ENCODE measurements around the gene CENPM.

The CENPM gene, protein sequence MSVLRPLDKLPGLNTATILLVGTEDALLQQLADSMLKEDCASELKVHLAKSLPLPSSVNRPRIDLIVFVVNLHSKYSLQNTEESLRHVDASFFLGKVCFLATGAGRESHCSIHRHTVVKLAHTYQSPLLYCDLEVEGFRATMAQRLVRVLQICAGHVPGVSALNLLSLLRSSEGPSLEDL

DNA sequence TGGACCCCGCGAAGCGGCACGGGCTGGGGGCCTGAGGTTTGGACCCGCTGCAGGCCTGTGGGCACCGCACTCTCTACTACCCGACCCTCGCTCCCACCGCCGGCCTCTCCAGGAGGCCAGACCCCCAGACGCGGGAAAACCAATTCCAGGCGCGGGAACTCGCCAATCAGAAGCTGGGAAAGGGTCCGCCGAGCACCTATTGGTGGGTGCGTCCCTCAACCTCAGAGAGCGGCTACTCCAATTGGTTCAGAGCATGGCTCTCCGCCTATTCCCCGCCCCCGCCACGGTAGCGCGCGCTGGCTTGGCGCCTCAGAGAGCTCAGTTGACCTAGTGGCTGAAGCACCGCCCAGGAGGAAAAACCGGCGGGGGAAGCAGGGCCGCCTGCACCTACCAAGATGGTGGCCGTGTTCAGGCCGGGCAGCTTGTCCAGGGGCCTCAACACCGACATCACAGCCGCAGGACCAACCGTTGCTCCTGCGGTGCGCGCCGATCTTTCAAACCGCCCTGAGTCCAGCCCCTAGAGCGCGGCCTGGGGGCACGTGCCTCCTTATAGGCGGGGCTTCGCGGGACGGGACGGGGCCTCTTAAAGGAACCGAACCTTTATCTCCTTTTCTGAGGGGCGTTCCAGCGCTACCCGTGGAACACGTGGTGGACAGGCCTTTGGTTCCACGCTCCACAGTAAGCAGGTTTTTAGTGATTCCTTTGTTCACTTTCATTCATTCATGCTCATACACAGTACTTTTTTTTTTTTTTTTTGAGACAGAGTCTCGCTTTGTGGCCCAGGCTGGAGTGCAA, at the start of gene CENPM:
Gene CENPM (minus strand): TSS at position 524 of the 795 bp plus-strand sequence. CDS start 76 bp downstream, at position 448.
- DNase-seq, result peak; percentile 98

DNA sequence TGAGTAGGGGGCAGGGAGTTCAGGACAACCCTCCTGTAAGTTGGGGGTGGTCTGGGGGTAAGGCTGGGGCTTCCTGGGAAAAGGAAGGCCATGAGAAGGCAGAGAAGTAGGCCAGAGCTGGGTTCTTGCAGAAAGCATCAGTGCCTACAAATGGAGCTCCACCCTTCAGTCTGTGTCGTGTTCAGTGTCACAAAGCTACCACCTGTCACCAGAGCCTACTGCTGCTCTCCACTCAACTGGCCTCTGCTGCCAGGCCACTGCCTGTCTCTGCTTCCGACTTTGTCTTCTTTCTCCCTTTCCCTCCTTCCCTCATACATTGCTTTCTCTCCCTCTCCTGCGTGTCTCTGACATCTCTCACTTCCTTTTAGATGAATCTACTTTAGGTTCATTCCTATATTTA, 48.3 kb upstream of the CENPM start:
- no peak for DNase-seq

DNA sequence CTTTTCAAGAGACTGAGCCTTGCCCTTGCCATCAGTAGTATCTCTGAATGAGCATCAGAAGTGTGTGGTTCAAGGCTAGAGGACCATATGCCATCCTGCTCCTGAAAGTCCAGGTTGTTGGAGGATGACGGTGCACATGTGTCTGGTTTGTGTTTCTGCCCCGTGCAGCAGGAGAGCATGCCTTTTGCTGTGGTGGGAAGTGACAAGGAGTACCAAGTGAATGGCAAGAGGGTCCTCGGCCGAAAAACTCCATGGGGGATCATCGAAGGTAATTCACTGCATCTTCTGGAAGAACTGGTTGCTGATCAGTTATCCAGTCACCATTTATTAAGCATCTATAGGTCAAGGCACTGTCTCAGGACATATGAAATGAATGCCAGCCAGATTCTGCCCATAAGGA, 45.5 kb upstream of the CENPM start:
- no peak for DNase-seq

DNA sequence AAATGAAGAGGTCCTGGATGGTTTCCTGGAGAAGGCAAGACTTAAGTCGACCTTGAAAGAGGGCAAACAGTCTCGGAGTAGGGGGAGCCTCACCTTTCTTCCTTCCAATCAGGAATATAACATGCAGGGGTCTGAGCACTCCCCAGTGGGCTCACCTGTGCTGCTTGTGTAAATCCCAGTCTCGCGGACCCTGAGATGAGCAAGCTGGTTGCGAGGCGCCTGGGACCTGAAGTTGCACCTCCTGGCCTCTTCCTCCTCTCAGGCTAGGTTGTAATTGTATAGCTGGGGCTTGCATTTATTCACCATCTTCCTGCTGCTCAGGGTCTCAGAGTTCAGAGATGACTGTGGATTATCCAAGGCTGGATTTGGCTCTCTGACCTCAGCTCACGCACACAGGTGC, 44.2 kb upstream of the CENPM start:
- DNase-seq, result no peak

DNA sequence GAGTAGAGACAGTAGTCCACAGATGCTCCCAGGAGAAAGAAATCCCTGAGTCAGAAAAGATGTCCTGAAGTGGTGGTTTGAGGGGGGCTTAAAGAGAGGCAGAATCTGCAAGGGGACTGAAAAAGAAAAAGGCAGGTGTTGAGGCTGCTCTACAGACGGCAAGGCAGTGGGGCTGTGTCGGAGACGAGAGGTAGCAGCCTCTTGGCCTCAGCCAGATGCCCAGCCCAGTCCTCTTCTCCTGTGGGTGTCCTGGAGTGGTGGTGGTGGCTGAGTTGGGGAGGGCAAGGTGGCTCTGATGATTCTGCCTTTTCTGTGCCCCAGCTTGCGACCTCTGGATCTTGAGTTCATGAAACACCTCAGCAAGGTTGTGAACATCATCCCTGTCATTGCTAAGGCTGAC, 42.3 kb upstream of the CENPM start:
- no peak for DNase-seq

DNA sequence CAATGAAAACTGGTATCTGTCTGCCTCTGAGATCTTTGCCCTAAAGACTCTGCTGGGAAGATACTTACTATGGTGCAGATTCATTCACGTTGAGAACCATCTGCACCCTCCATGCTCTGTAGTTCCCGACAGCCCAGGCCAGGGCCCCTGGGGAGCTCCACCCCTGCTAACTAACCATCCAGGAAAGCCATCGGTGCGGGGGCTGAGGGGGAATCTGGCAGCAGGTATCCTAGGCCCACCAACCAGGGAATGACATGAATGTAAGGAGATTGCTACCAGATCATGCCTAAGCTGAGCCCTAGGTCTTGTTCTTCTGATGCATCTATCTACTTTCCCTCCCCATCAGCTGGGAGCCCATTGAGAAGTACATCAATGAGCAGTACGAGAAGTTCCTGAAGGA, 40.3 kb upstream of the CENPM start:
- no peak for DNase-seq

DNA sequence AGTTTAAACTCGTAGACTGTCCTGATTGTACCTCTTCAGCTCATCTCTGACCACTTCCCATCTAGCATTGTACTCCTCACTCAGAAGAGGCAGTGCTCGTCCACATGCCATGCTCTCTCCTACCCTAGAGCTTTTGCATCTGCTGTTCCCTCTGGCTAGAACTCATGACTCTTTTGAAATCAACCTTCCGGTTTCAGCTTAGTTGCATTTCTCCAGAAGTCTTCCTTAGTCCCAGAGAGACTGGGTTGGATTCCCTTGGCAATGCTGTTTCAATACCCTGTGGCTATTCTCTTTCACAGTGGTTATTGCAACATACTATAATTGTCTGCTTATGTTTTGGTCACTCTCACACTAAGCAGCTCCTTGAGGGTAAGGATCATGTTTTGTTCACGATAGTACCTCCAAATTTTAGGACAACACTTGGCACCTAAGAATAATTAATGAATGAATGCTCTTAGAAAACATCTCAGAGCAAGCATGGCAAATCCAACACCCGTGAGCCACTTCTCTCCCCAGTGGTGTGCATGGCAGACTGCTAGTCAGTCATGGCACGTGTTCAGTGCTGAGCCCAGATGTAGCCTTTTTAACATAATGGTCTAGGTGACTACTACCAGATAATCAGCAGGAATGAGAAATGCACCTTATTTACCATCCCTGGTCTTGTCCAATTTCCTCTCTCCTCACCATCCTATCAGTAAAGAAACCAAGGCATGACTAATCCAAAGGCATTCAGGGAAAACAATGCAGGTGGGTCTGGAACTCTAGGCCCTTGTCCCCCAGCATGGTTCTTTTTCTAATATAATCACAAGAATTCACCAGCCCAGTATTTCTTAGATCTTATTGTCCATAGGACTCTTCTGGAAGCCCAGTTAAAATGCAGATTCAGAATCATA, 36.8 kb upstream of the CENPM start:
- no peak for DNase-seq

DNA sequence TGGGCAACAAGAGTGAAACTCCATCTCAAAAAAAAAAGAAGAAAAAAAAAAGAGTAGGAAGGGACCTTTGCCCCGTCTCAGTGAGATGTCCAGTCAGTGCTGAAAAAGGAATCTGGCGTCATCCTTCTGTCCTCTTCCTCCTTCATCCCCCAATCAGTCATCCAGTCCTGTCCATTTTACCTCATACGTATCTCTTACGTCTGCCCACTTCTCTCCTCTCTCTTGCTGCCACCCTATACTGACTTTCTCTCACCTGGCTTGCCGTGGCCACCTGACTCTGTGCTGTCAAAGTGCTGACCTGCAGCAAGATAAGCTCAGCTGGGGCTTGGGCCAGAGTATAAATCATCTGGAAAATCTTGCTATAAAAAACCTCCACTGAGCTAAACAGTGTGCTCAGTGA, 35.9 kb upstream of the CENPM start:
- no peak for DNase-seq

DNA sequence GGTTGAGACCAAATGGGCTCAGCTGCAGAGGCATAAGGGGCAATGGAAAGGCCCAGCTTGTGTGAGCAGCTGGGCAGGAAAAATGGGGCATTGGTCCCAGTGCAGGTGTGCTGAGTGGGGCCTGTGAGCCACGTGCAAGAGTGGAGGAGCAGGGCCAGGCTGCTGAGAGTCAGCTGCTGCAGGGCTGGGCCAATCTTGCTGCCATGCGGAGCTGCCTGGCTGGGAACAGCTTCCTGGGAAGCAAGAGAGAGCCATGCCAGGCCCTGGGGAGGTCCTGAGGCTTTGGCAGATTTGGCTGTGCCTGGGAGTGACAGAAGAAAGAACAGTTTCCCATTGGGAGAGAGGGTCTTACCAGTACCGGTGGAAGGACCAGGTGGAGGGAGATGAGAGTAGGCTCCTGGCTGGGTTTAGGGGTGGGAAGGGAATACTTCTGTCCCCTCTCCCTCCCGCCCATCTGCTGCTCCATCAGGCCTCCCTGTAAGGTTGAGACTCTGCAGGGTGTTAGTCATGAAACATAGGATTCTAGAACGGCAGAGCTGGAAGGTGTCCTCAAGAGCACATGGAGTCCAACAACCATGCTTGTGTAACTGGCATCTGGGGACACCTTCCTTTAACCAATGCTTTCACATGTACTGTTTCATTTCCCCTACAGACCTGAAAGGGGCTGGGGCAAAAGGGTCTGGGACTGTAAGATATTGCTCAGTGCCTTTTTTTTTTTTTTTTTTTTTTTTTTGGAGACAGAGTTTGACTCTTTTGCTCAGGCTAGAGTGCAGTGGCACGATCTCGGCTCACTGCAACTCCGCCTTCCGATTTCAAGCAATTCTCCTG, 32.7 kb upstream of the CENPM start:
- DNase-seq, result no peak

DNA sequence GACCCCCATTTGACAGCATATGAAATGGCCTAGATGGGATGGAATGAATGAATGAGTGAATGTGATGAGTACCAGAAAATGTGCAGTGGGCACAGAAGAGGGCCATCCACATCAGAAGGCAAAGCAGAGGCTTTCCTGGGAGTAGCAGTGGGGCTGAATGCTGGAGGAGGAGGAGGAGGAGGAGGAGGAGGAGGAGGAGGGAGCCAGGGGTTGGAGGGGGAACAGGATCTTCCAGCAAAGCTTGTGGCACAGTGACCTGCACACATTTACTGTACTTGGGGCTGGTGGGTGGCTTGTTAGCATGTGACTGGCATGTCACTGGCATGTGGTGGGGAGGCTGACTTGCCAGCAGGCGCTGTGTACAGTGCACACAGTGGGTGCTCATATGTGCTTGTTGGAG, 31.8 kb upstream of the CENPM start:
- no peak for DNase-seq

DNA sequence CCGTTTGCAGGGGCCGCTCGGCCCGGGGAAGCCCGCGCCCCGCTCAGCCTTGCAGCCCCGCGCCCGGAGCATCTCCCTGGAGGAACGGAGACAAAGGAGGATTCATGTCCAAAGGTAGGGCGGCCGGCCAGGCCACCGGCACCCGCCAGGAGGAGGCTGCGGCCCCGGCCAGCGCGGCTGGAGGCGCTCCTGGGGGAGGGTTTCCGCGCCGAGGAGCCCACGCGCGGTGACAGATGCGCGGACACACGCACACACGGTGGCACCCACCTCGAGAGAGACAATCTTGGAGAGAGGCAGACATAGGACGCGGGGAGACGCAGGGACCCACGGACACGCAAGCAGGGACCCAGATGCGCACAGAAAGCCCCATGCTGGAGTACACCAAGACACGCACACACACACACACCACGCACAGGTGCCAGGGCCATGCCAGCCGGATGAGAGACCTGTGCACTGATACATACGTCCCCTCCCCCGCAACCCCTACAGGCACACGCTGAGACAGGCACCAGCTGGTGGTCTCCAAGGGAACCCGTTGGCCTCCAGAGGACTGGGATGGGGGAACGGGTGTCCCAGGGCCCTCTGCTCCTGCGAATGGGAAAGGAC, 30.1 kb upstream of the CENPM start:
- DNase-seq, result no peak

DNA sequence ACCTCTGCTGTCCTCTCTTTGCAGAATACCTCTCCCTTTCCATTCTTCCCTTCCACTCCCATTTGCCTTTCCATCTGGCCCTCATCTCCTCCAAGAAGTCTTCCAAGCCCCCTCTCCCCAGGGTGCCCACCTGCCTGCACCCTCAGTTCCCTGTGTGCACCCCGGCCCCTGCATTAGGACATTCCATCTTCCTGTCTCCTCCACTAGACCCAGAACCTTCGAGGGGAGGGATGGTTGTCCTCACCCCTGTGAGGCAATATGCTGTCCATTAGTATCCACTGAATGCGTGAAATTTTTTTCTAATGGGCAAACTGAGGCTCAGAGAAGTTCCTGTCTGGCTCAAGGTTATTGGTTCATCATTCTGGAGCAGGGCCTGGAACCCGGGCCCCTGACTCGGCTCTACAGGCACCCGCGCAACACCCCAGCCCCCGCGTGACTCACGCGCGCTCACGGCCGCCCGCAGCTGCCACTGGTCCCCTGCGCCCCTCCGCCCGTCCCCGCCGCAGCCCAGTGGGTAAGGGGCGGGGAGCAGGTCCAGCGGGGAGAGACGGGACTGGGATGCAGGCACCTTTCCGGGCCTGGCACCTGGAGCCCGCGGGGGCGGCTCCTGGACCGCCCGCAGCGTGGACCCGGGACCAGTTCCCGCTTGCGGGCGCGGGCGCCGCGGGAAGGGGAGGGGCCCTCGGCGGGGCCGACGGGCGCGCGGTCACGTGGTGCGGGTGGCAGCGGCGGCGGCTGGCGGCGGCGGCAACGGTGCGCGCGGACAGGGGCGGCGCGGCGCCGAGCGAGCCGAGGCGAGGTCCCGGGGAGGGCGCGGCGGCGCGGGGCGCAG, 29.3 kb upstream of the CENPM start:
- DNase-seq, result peak; percentile 48

DNA sequence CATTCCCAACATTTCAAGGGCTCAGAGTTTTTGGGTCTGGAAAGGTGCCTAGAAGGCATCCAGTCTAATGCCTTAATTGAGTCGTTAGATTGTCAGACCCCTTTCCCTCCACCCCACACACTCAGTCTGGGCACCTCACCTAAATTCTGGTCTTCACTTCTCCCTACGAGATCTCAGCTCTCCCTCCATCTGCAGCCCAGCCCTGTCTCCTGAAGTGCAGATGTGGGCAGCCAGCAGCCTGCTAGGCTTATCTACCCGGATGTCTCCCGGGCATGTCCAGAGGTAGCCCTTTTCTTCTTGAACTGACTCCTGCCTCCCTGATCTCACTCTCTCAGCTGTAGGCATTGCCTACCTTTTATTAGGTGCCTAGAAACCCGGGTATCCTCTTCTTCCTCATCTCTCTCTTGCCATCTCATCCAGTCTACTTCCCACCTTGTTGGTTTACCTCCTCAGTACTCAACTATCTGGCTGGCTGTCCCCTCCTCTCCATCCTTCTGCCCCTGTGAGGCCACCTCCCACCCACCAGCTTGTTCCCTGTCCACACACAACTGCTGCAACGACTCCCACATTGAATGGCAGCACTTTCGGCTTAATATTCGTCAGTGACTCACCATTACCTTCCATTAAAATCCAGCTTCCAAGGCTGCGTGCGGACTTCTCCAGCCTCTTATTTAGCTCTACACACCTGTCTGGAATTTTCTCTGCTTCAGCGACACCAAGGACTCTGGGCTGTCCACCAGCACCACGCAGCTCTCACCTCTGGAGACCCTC, 28.5 kb upstream of the CENPM start:
- DNase-seq, result no peak

DNA sequence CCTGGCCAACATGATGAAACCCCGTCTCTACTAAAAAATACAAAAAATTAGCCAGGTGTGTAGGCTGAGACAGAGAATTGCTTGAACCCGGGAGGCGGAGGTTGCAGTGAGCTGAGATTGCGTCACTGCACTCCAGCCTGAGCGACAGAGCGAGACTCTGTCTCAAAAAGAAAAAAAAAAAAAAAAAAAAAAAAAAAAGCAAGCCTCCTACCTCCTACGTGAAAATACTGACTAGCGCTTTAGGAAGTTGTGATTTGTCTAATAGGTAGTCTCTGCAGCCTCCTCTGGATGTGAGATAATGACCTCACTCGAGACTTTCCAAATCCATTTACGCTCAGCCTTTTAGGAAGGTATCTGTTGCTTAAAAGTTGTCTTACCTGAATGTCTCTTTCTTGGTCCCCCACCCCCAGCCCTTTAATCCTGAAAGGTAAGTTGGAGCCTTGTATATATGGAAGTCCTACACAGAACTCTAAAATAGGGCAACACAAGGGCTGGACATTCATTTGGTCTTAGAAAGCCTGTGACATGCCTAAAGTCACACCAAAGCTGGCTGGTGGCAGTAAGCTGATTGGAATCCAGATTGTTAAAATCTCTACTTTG, 27.8 kb upstream of the CENPM start:
- DNase-seq, result peak; percentile 14

DNA sequence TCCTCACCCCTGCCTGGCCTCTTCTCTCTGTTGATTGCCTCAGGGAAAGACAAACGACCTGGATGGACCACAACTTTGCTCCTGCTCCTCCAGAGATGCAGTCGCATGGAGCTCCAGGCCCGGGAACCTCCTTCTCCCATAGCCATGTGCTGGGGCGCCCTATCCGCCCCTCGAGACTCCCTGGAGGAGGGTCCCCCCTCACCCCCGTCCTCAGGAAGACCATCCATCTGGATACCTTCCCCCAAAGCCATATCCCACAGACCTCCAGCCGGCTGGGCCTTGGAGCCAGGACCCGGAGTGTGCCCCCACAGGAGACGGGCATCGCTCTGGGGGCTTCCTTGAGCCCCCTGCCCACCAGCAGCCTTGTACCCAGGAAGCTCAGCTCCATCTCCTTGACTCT, 24.5 kb upstream of the CENPM start:
- DNase-seq, result no peak

DNA sequence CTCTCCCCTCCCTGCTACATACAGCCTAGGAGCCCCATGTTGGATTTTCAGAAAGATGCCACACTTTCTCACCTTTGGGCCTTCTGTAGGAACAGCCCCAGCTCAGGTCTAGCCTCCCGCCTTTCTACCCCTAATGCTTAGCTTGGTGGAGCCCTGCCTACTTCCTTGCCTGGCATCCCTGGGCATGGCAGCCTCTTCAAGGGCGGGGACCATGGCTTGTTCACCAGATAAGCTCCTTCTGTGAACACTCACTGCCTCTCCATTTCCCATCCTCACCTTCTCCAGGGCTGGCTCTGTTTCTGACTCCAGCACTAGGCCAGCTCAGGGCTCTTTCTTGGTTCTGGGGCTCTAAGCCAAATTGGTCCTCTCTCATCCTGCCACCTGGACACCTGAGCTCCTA, 23.6 kb upstream of the CENPM start:
- no peak for DNase-seq

DNA sequence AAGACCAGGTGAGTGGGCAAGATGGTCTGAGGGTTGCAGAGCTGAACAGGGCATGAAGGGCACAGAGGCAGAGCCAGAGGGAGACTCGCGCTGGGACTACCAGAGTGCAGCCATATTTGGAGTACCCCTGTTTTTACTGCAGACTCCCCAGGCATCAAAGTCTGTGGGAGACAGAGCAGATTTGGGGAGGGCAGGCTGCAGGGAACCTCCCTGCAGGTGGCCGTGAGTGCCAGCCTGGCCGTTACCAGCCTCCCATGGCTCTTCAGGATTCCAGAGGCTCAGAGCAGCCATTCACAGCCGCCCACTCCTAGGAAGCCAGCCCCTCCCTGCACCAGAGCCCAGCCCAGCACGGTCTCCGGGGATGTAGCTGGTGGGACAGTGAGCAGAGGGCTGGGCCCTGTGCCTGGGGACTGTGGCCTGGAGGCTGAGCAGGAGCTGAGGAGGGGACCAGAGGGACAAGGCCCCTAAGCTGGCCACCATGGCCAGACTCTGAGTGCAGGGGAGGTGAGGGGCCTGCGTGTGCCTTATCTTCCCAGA, 22.2 kb upstream of the CENPM start, which contains the start of gene SEPTIN3:
Gene SEPTIN3 (plus strand): TSS at position 334 of the 537 bp plus-strand sequence. CDS start 2,050 bp downstream, outside the sequence.
- DNase-seq, result no peak

DNA sequence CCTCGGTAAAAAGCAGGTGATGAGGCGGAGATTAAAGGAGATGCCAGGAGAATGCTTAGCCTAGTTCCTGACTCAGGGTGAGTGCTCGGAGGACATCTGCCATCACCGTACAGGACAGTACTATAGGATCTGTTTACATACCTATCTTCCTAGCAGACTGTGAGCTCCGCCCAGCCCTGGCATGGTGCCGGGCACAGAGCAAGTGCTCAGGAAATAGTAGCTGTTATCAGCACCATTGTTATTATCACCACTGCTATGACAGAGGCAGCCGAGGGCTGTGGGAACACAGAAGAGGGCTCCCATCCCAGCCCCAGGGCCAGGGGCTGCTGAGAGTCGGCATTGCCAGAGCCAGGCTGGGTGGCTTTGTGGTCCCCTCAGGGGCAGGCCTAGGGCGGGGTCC, 21.6 kb upstream of the CENPM start:
- no peak for DNase-seq

DNA sequence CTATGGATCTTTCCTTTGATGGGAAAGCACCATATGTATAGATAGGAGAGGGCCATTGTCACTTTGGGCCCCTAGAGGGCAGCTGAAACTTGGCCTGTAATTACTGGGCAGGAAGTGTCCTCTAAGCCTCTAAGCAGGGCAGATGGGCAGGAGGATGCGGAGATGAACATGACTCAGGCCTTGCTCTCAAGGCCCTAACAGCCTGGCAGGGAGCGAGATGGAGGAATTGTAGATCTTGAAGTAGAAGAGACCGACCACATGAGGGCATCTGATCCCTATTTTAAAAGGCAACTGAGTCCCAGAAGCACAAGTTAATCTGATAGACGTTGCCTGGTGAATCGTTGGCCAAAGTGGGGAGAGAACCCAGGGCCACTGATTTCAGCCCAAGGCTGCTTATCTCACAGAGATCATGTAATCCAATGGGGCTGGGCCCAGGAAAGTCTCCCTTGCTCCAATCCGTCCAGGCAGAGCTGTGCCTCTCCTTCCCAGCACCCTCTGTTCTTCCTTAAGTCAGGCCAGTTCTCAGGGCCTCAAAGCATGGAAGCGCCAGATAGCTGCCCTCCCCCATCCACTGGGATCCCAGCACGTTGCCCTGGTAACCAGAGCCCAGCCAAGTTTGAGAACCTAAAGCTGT, 19.8 kb upstream of the CENPM start:
- peak; percentile 68 for DNase-seq
